Right lobe of liver (tissue), 4 donors: ENCODE measurements around the gene TTLL10.

Source experiments
- POLR2A ChIP-seq: fragments of 450-650 bp; IDR thresholded peaks from one replicate; pipeline ENCODE4 v1.6.1; 2017; ENCODE audit warnings: antibody characterized with exemption, mild to moderate bottlenecking
- TF ChIP-seq, protein P1 (sequence below), 4 donors: fragments of 200-600 bp in 3 of 4; fragments of 450-650 bp in 1 of 4; IDR thresholded peaks; one replicate each; pipeline versions ENCODE4 v1.5.1 to v1.8.0; 2016 to 2022; ENCODE audit warnings: antibody characterized with exemption in 4 of 4, mild to moderate bottlenecking in 2 of 4
- donor health status: DM: no; HTN: no; CAD: no.
- donor health status: DM: no; HTN: no; CAD: no.
- donor health status: DM: no; HTN: yes; CAD: no.

GRCh38 chr1:1143636-1144035 lies 30.0 kb upstream of the TTLL10 start:
- TF ChIP-seq, protein P1, sequence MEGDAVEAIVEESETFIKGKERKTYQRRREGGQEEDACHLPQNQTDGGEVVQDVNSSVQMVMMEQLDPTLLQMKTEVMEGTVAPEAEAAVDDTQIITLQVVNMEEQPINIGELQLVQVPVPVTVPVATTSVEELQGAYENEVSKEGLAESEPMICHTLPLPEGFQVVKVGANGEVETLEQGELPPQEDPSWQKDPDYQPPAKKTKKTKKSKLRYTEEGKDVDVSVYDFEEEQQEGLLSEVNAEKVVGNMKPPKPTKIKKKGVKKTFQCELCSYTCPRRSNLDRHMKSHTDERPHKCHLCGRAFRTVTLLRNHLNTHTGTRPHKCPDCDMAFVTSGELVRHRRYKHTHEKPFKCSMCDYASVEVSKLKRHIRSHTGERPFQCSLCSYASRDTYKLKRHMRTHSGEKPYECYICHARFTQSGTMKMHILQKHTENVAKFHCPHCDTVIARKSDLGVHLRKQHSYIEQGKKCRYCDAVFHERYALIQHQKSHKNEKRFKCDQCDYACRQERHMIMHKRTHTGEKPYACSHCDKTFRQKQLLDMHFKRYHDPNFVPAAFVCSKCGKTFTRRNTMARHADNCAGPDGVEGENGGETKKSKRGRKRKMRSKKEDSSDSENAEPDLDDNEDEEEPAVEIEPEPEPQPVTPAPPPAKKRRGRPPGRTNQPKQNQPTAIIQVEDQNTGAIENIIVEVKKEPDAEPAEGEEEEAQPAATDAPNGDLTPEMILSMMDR (IDR thresholded peaks at IDR 0.05), result no peak
- no peak for TF ChIP-seq POLR2A
